ENCODE measurements around the gene CAPS. TPM values are rescaled to one million over a fixed set of nuclear protein-coding genes. Genes with fewer than 3 reads are reported as not detected.
"Not testable (repeated sequence)": the region's sequence is repeated elsewhere in the genome, so short reads cannot be mapped to it uniquely, and the experiment has no call there.

Gene CAPS
- total RNA-seq, 2 experiments from 2014 or later: 7.3 to 11.7 TPM

DNA sequence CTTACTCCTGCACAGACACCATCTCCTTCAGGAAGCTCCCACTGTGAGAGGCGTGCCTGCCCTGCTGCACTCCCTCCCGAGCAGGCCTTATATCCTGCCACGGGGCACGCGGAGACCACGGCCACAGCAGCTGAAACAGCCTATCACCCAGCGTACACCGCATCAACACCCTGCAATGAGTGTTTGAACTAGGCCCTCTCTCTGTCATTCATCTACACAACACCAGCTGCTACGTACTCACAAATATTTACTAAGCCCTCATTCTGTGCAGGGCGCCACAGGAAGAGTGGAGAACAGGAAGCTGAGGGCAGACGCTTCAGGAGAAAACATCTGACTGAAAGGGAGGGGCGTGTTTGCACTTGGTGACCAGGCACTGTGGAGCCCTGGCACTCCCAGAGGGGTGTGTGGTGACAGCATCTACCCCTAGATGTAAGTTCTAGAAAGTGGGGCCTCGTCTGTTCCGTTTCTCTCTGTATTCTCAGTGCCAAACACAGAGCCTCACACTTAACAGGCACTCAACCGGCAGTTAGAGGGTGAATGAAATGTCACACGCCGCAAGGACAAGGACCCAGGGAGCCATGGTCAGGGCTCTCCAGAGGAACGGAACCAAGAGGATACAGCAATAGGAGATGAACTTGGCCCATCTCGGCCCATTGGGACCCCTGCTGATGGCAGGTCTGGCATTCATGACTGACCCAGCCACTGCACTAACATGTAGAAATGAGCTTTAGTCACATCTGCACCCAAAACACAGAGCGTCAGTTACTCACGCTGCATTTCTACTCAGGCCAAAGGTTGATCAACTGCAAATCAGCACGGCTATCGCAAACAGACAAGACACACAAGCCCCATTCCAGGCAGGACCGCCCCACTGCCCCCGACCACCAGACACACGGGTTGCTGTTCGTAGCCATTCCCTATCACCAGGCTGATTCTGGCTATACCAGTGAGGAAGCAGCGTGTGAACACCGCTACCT is 48.2 kb downstream of the CAPS start:
- peaks cover 2% of the 10 kb centered on the region for H3K36me3 Mint-ChIP-seq
- ATAC-seq (peak; percentile 92), DNase-seq (peak; percentile 85)
- H3K27ac Mint-ChIP-seq: peak overlapping the region; percentile 92
- H3K9me3 Mint-ChIP-seq (ENCODE audit: low read depth): no peaks in the 10 kb centered on the region
- H3K4me1 Mint-ChIP-seq: peaks cover 74% of the 10 kb centered on the region
- H3K4me3 Mint-ChIP-seq: peak overlapping the region; percentile 58
- no peaks in the 10 kb centered on the region for H3K27me3 Mint-ChIP-seq
- CTCF ChIA-PET: interaction anchor here (0.8 to 2.3 kb wide), 12 partner anchors 9 to 272 kb away, joined by 3 to 14 read pairs (median 5); partner anchors contain the start of genes RANBP3 and RPL36

DNA sequence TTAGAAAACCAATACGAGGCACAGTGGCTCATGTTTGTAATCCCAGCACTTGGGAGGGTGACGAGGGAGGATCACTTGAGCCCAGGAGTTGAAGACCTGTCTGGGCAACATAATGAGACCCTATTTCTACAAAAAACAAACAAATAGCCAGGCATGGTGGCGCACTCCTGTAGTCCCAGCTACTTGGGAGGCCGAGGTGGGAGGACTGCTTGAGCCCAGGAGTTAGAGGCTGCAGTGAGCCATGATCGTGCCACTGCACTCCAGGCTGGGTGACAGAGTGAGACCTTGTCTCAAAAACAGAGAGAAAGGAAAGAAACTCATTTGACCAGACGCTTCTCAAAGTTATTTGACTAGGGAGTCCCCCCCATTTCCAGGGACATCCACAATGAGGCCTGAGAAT is 49.2 kb downstream of the CAPS start:
- DNase-seq; H3K27me3 Mint-ChIP-seq; H3K9me3 Mint-ChIP-seq (ENCODE audit: low read depth); H3K36me3 Mint-ChIP-seq; CTCF ChIA-PET; H3K4me3 Mint-ChIP-seq; ATAC-seq: not testable (repeated sequence)
- Mint-ChIP-seq H3K27ac (peak overlapping the region; percentile 92), H3K4me1 (peaks cover 77% of the 10 kb centered on the region)

DNA sequence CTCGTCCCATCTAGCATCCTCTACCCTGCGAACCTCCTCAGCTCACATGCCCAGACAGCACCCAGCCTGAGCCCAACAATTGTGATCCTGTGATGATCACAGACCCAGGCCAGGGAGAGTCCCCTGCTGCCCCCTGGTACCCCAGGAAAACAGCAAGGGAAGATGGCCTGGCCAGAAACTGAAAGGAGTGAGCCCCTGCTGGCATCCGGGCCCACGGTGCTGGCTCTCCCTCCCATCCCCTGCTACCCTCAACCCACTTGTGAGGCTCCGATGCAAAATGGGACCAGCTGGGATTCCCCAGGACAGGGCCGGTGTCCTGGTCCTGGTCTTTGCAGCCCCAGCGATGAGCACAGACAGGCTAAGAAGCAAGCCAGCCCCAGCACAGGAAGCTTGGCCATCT is 49.8 kb downstream of the CAPS start:
- DNase-seq (no peak), ATAC-seq (no peak)
- CTCF ChIA-PET: interaction anchor here (1.2 kb wide), 1 partner anchor 160 kb away, joined by 3 read pairs; no protein-coding TSS in a partner anchor
- H3K4me1 Mint-ChIP-seq: peaks cover 82% of the 10 kb centered on the region
- no peaks in the 10 kb centered on the region for H3K27me3 Mint-ChIP-seq
- H3K27ac Mint-ChIP-seq: peak overlapping the region; percentile 63
- no peaks in the 10 kb centered on the region for H3K9me3 Mint-ChIP-seq (ENCODE audit: low read depth)
- H3K4me3 Mint-ChIP-seq: no peak overlapping the region
- peaks cover 2% of the 10 kb centered on the region for H3K36me3 Mint-ChIP-seq

DNA sequence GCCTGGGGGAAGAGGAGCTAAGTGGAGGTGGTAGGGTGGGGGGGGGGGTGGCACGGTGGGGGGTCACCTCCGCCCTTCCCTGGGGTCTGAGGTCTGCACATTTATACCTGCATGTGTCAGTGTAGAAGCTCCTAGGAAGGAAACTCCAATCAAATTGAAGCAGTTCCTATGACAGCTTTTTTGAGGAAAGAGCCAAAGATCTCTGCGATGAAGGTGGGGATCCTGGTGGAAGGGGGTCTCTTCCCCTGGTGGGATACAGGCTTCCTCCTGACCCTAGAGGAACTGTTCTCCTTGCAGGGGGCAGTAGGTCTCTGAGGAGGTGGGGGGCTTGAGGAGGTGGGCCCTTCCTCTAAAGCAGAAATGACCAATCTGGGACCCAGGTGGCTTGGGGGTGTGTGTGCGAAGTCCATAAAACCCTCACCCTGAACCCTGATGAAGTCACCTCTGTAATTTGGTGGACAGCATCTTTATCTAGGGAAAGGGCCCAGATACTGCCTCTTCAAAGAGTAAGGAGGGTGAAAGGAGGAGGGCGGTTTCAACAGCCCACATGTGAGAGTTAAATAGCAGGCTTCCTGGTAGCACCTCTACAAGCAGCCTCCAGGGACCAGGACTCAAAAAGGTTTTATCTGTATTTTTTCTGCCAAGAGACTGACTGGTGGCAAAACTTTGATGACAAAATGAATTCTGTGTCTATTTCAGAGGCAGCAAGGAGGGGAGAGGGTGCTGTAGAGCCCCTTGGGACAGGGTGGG is 50.9 kb downstream of the CAPS start:
- Mint-ChIP-seq H3K27ac (no peak overlapping the region), H3K36me3 (peaks cover 2% of the 10 kb centered on the region), H3K9me3 (ENCODE audit: low read depth) (no peaks in the 10 kb centered on the region), H3K27me3 (no peaks in the 10 kb centered on the region), H3K4me3 (no peak overlapping the region), H3K4me1 (peaks cover 76% of the 10 kb centered on the region)
- DNase-seq (no peak), ATAC-seq (no peak)
- CTCF ChIA-PET: interaction anchor here (1.2 kb wide), 1 partner anchor 161 kb away, joined by 3 read pairs; no protein-coding TSS in a partner anchor

Other genes with a start within 250 kb of the CAPS start
- gene MICOS13, start 233.7 kb upstream of the CAPS start, total RNA-seq: 10 to 100 TPM; 49.1 to 49.7 TPM
- gene HSD11B1L, start 233.2 kb upstream of the CAPS start, total RNA-seq: 1 to 10 TPM; 1.0 to 2.4 TPM
- 1,000 to 10,000 TPM in 1 of 2 experiments, 100 to 1,000 TPM in 1; 976 to 1,078 TPM for gene RPL36, start 224.0 kb upstream of the CAPS start, total RNA-seq
- 100 to 1,000 TPM; 134 to 141 TPM for gene LONP1, start 194.1 kb upstream of the CAPS start, total RNA-seq
- not detected for gene CATSPERD, start 193.6 kb upstream of the CAPS start, total RNA-seq
- gene PRR22, start 129.5 kb upstream of the CAPS start, total RNA-seq: 1 to 10 TPM; 2.1 to 6.0 TPM
- 10 to 100 TPM; 53.0 to 64.0 TPM for gene DUS3L, start 123.1 kb upstream of the CAPS start, total RNA-seq
- not detected for gene NRTN, start 109.2 kb upstream of the CAPS start, total RNA-seq
- gene FUT6, start 74.6 kb upstream of the CAPS start, total RNA-seq: not detected
- gene FUT3, start 62.8 kb upstream of the CAPS start, total RNA-seq: not detected
- not detected for gene FUT5, start 43.7 kb upstream of the CAPS start, total RNA-seq
- 100 to 1,000 TPM; 214 to 217 TPM for gene NDUFA11, start 10.5 kb upstream of the CAPS start, total RNA-seq
- 1 to 10 TPM; 5.1 to 7.0 TPM for gene VMAC, start 9.4 kb upstream of the CAPS start, total RNA-seq
- gene RANBP3, start 63.9 kb downstream of the CAPS start, total RNA-seq: 100 to 1,000 TPM in 1 of 2 experiments, 10 to 100 TPM in 1; 97.8 to 108 TPM
- gene RFX2, start 196.2 kb downstream of the CAPS start, total RNA-seq: 10 to 100 TPM in 1 of 2 experiments, 1 to 10 TPM in 1; 9.8 to 11.7 TPM
- gene ACSBG2, start 221.4 kb downstream of the CAPS start, total RNA-seq: not detected